RWPE2 (cell line): Measurements from ENCODE around the gene COTL1.

Experiments
- ATAC-seq: fragments of 200-7000 bp; cut with Tn5 transposase; 3 replicates; pipeline ENCODE4 v1.9.1; 2021; ENCODE audit warnings: low read depth
- DNase-seq: peaks from one replicate; pipeline ENCODE4 v3.0.0-alpha.2; 2020; ENCODE audit warnings: low spot score
- H3K27ac ChIP-seq: fragments of 450-650 bp; 2 replicates; pipeline ENCODE4 v1.5.1; 2017; ENCODE audit warnings: mild to moderate bottlenecking; ENCODE audit not compliant: poor library complexity, severe bottlenecking
- H3K27me3 ChIP-seq: fragments of 250-450 bp; sonication (Bioruptor Pico); 2 replicates; pipeline ENCODE4 v1.5.1; 2021; ENCODE audit warnings: mild to moderate bottlenecking, moderate library complexity; ENCODE audit not compliant: insufficient read depth, poor library complexity, severe bottlenecking
- H3K36me3 ChIP-seq: fragments of 250-450 bp; sonication (Bioruptor Pico); 2 replicates; pipeline ENCODE4 v1.5.1; 2020; ENCODE audit warnings: low read depth, mild to moderate bottlenecking, moderate library complexity
- H3K4me1 ChIP-seq: fragments of 250-450 bp; sonication (Bioruptor Pico); 2 replicates; pipeline ENCODE4 v1.5.1; 2021; ENCODE audit warnings: mild to moderate bottlenecking, moderate library complexity; ENCODE audit not compliant: insufficient read depth, poor library complexity, severe bottlenecking
- H3K4me3 ChIP-seq: fragments of 250-450 bp; sonication (Bioruptor Pico); 2 replicates; pipeline ENCODE4 v1.5.1; 2021; ENCODE audit warnings: mild to moderate bottlenecking, moderate library complexity; ENCODE audit not compliant: severe bottlenecking
- H3K9me3 ChIP-seq: fragments of 250-450 bp; sonication (Bioruptor Pico); 2 replicates; pipeline ENCODE4 v1.5.1; 2021; ENCODE audit warnings: mild to moderate bottlenecking, moderate library complexity; ENCODE audit not compliant: severe bottlenecking
- TF ChIP-seq, protein P1 (sequence below): fragments of 450-650 bp; IDR thresholded peaks from one replicate; pipeline ENCODE4 v1.5.1; 2017; ENCODE audit warnings: mild to moderate bottlenecking, moderate library complexity; ENCODE audit not compliant: poor library complexity, severe bottlenecking

COTL1 gene

DNA sequence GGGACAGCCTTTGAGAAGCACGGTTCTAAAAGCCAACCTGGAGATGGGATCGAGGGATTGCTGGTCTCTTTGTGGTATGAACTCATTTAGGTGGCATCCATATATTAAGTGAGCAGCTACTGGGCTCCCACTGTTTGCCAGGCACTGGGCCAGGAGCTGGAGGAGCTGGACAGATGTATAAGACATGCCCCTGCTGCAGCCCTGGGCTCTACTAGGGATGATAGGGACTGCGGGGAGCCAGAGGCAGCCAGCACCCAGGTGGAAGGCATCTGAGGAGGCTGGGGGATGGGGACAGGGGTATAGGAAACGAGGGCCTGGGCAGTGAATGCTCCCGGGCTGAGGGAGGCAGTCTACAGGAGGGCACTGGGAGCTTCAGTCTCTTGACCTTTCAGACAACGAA, 60.4 kb downstream of the COTL1 start:
- DNase-seq = no peak
- Histone ChIP-seq H3K9me3 (no peaks in the 10 kb centered on the region), H3K27me3 (no peaks in the 10 kb centered on the region), H3K36me3 (no peaks in the 10 kb centered on the region), H3K4me1 (no peaks in the 10 kb centered on the region), H3K4me3 (no peak overlapping the region), H3K27ac (no peak overlapping the region)
- ATAC-seq = no peak
- TF ChIP-seq, protein P1, sequence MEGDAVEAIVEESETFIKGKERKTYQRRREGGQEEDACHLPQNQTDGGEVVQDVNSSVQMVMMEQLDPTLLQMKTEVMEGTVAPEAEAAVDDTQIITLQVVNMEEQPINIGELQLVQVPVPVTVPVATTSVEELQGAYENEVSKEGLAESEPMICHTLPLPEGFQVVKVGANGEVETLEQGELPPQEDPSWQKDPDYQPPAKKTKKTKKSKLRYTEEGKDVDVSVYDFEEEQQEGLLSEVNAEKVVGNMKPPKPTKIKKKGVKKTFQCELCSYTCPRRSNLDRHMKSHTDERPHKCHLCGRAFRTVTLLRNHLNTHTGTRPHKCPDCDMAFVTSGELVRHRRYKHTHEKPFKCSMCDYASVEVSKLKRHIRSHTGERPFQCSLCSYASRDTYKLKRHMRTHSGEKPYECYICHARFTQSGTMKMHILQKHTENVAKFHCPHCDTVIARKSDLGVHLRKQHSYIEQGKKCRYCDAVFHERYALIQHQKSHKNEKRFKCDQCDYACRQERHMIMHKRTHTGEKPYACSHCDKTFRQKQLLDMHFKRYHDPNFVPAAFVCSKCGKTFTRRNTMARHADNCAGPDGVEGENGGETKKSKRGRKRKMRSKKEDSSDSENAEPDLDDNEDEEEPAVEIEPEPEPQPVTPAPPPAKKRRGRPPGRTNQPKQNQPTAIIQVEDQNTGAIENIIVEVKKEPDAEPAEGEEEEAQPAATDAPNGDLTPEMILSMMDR = no peak

- TF ChIP-seq, protein P1 = no peak
- H3K4me1 ChIP-seq = no peaks in the 10 kb centered on the region
- H3K9me3 ChIP-seq = no peaks in the 10 kb centered on the region
- no peaks in the 10 kb centered on the region for H3K27me3 ChIP-seq
- no peaks in the 10 kb centered on the region for H3K36me3 ChIP-seq
- no peak for ATAC-seq
- no peak overlapping the region for H3K27ac ChIP-seq
- no peak overlapping the region for H3K4me3 ChIP-seq
- no peak for DNase-seq
These were observed 60.8 kb downstream of the COTL1 start for GRCh38 chr16:84557059-84557458.

GRCh38 chr16:84555418-84556196, 62.3 kb downstream of the COTL1 start:
- Histone ChIP-seq H3K4me3 (no peak overlapping the region), H3K27me3 (no peaks in the 10 kb centered on the region), H3K9me3 (no peaks in the 10 kb centered on the region), H3K4me1 (peaks cover 3% of the 10 kb centered on the region), H3K27ac (no peak overlapping the region), H3K36me3 (no peaks in the 10 kb centered on the region)
- TF ChIP-seq, protein P1 = no peak
- ATAC-seq (no peak), DNase-seq (no peak)

GRCh38 chr16:84554627-84555328, 63.1 kb downstream of the COTL1 start:
- no peak overlapping the region for H3K4me3 ChIP-seq
- H3K27ac ChIP-seq = no peak overlapping the region
- TF ChIP-seq, protein P1 = no peak
- H3K27me3 ChIP-seq = no peaks in the 10 kb centered on the region
- H3K9me3 ChIP-seq = no peaks in the 10 kb centered on the region
- H3K4me1 ChIP-seq = peaks cover 3% of the 10 kb centered on the region
- no peak for ATAC-seq
- DNase-seq = no peak
- no peaks in the 10 kb centered on the region for H3K36me3 ChIP-seq
